GM12891 (cell line): ENCODE results near the gene FAM169A.
A peak's percentile ranks its signal among the peaks of the same experiment; 100 is the strongest.
"Not testable (repeated sequence)": the region's sequence is repeated elsewhere in the genome, so short reads cannot be mapped to it uniquely, and the experiment has no call there.

ENCODE experiments used
- DNase-seq: peaks from one replicate; pipeline ENCODE4 v3.0.0; 2011; ENCODE audit warnings: low spot score; ENCODE audit not compliant: insufficient read length
- FAIRE-seq: peaks from 2 replicates; lab custom pipeline; 2011; peaks lifted over from hg19 to GRCh38; lab: Jason Lieb, UNC
- PAX5 ChIP-seq: IDR thresholded peaks from 2 replicates; pipeline ENCODE4 v1.6.1; 2011; ENCODE audit warnings: low read length, moderate library complexity, mild to moderate bottlenecking; ENCODE audit not compliant: insufficient read depth, severe bottlenecking
- POLR2A ChIP-seq: IDR thresholded peaks from 2 replicates; pipeline ENCODE4 v1.6.1; 2011; ENCODE audit warnings: low read depth, low read length, control low read depth
- POLR2AphosphoS5 ChIP-seq: IDR thresholded peaks from 2 replicates; pipeline ENCODE4 v1.6.1; 2011; ENCODE audit warnings: low read depth, low read length, control low read depth
- POU2F2 ChIP-seq: IDR thresholded peaks from 2 replicates; pipeline ENCODE4 v1.6.1; 2011; ENCODE audit warnings: low read depth, mild to moderate bottlenecking, control low read depth, low read length, moderate library complexity
- SPI1 ChIP-seq: IDR thresholded peaks from 2 replicates; pipeline ENCODE4 v1.6.1; 2011; ENCODE audit warnings: low read depth, low read length, control low read depth
- TAF1 ChIP-seq: IDR thresholded peaks from 2 replicates; pipeline ENCODE4 v1.6.1; 2011; ENCODE audit warnings: low read depth, low read length, control low read depth

Gene FAM169A

DNA sequence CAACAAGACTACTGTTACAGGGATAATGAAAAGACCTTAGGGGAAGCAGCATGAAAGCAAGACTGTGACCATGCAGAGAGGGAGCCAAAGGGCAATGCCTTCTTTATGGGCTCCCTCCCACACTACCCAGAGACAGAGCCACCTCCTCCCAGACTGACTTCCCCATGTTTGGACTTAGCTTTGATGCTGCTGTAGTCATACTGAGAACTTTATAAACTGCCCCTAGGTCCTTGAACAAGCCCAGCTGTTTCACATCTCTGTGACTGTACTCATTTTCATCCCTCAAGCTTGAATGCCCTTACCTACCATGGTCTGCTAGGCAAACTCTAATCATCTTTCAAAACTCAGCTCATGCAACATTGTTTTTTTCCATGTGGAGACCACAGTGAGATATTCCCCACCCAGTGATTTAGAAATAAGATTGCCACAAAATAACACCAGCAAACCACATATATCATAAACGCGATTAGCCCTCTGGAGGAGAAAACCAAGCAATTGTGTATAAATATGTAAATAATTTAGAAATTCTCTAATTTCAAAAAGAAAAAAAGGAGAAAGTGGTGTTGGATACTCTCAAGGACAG is 23.4 kb upstream of the FAM169A start:
- DNase-seq (peak; percentile 30), FAIRE-seq (peak; percentile 90)
- TF ChIP-seq SPI1 = peak; percentile 63
- peak; percentile 37 for TF ChIP-seq PAX5
- TF ChIP-seq POLR2AphosphoS5 = no peak
- TF ChIP-seq POLR2A = no peak
- TF ChIP-seq TAF1 = no peak

DNA sequence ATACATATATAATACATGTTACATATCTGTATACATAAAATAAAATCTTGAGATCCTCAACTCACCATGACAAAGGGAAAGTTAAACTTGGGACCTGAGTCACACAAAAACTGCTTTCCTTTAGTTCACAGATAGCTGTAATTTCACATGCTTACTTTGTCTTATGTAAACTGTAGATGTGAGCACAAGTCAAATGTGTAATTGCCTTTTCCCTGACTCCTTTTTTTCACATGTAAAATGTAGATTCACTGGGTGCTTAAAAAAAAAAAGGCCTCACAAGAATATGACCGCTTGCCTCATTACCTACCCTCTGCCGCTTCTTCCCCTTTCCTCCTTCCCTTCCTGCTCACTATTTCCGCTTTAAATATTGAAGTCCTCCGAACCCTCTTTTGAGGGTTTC is 21.9 kb upstream of the FAM169A start:
- TF ChIP-seq POLR2A = no peak
- TF ChIP-seq POLR2AphosphoS5 = no peak
- TF ChIP-seq SPI1 = no peak
- no peak for TF ChIP-seq TAF1
- no peak for TF ChIP-seq POU2F2
- no peak for TF ChIP-seq PAX5
- FAIRE-seq (no peak), DNase-seq (no peak)

- no peak for TF ChIP-seq POLR2AphosphoS5
- TF ChIP-seq PAX5 = peak; percentile 50
- TF ChIP-seq POU2F2 = no peak
- DNase-seq (no peak), FAIRE-seq (no peak)
Measured at GRCh38 chr5:74885170-74885569, 19.0 kb upstream of the FAM169A start.

DNA sequence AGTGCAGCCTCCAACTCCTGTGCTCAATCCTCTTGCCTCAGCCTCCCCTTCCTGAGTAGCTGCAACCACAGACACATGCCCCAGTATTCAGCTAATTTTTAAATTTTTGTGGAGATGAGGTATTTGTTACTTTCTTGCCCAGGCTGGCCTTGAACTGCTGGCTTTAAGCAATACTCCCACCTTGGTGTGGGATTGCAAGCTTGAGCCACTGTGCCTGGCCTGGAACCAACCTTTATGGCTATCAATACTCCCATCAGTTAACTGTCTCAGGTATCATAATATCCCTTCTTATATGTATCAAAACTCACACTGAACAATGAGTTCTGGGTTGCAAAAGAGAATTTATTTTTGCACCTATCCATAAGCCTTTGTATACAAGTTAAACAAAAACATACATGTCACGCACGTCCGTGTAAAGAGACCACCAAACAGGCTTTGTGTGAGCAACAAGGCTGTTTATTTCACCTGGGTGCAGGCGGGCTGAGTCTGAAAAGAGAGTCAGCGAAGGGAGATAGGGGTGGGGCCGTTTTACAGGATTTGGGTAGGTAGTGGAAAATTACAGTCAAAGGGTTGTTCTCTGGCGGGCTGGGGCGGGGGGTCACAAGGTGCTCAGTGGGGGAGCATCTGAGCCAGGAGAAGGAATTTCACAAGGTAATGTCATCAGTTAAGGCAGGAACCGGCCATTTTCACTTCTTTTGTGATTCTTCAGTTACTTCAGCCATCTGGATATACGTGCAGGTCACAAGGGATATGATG is 16.4 kb upstream of the FAM169A start:
- not testable (repeated sequence) for DNase-seq

GRCh38 chr5:74877624-74878304 is 11.6 kb upstream of the FAM169A start:
- no peak for DNase-seq
- FAIRE-seq = no peak
- TF ChIP-seq SPI1 (no peak), TAF1 (no peak), POU2F2 (no peak)

More for the DNA sequence above, 16.4 kb upstream of the FAM169A start:
- not testable (repeated sequence) for FAIRE-seq

DNA sequence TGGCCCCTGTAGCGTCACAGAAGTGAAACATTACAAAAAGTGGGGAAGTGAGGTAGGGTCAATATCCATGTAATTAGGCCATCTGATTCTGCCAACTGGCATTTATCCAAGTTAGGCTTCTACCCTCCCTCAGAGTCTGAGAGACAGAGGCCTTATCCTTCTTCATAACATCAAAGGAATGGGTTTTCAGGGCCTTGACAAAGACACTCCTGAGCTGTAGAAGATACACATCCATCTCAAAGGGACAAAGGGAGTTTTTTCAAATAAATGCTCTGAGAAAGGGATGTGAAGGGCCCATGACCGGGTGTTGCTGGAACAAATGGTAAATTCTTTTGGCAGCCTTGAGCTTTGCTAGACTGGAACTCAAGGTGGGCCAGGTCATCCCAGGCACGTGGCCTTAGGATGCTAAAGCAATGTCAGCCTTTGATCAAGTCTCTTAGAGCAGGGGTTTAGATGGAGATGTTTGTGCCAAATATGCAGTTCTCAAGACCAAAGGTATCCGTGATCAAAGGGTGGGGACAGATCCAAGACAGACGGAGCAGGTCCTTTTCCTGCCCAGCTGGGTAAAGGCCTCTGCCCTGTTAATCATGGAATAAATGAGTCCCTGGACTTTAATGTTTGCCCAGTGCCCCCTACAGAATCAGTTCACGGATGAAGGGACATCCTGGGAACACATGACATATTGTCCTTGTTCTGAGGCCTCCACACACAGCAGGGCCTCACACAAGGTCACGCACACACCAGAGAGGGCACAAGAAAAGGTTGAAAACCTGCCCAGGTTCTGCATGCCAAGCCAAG is 10.0 kb upstream of the FAM169A start:
- DNase-seq (no peak), FAIRE-seq (no peak)
- TF ChIP-seq POU2F2 (no peak), TAF1 (no peak), POLR2AphosphoS5 (no peak), POLR2A (no peak), SPI1 (no peak), PAX5 (no peak)

- DNase-seq (no peak), FAIRE-seq (no peak)
- TF ChIP-seq PAX5 (no peak), POU2F2 (no peak), POLR2A (no peak), POLR2AphosphoS5 (no peak), TAF1 (no peak), SPI1 (no peak)
Measured at GRCh38 chr5:74873525-74874249, 7.5 kb upstream of the FAM169A start.

- no peak for DNase-seq
- FAIRE-seq = peak; percentile 13
- TF ChIP-seq POU2F2 (no peak), TAF1 (no peak), POLR2A (no peak), POLR2AphosphoS5 (no peak), SPI1 (no peak), PAX5 (no peak)
Measured at GRCh38 chr5:74870299-74871067, 4.3 kb upstream of the FAM169A start.

DNA sequence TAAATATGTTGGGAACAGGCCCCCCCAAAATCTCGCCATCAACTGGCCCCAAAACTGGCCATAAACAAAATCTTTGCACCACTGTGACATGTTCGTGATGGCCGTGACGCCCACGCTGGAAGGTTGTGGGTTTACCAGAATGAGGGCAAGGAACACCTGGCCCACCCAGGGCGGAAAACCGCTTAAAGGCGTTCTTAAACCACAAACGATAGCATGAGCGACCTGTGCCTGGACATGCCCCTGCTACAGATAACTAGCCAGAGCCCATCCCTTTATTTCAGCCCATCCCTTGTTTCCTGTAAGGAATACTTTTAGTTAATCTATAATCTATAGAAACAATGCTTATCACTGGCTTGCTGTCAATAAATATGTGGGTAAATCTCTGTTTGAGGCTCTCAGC is 3.2 kb upstream of the FAM169A start:
- DNase-seq = not testable (repeated sequence)
- FAIRE-seq = peak; percentile 80
